H1 (cell line): Measurements from ENCODE around the gene SFMBT2. TPM values are rescaled to one million over a fixed set of nuclear protein-coding genes. Genes with fewer than 3 reads are reported as not detected.
A peak's percentile ranks its signal among the peaks of the same experiment; 100 is the strongest.

Experiments used
- CTCF ChIA-PET: fragments of 300-600 bp; sonication (Branson Sonifier 250); formaldehyde crosslinking; loops from one replicate; lab custom pipeline; 2021; ENCODE audit not compliant: partially characterized antibody; lab: Charles Lee
- POLR2A ChIA-PET: fragments of 300-600 bp; sonication (Branson Sonifier 250); formaldehyde crosslinking; loops from one replicate; lab custom pipeline; 2021; ENCODE audit warnings: inconsistent platforms; ENCODE audit not compliant: partially characterized antibody; lab: Charles Lee
- DNase-seq, 2 experiments: peaks; one replicate each; pipeline versions ENCODE4 v3.0.0 to v3.0.0-alpha.2; 2010 to 2022; ENCODE audit warnings: low spot score in 2 of 2, low read depth in 1 of 2, mixed read lengths in 1 of 2
- FAIRE-seq: peaks from 2 replicates; lab custom pipeline; 2011; peaks lifted over from hg19 to GRCh38; lab: Jason Lieb, UNC
- H2AFZ ChIP-seq: 2 replicates; pipeline ENCODE4 v1.8.1; 2012; ENCODE audit warnings: low read length, inconsistent platforms
- H2AK5ac ChIP-seq: 2 replicates; pipeline ENCODE4 v1.6.1; 2013; ENCODE audit warnings: low read depth, low read length
- H2BK120ac ChIP-seq: replicated peaks from 2 replicates; pipeline ENCODE3; 2013; ENCODE audit warnings: low read depth, low read length, inconsistent platforms
- H2BK12ac ChIP-seq: 2 replicates; pipeline ENCODE4 v1.6.1; 2013; ENCODE audit warnings: low read depth, low read length
- H2BK15ac ChIP-seq: 2 replicates; pipeline ENCODE4 v1.6.1; 2013; ENCODE audit warnings: low read length
- H2BK20ac ChIP-seq: 2 replicates; pipeline ENCODE4 v1.6.1; 2013; ENCODE audit warnings: low read length
- H2BK5ac ChIP-seq: 2 replicates; pipeline ENCODE4 v1.6.1; 2013; ENCODE audit warnings: low read depth, low read length
- H3K14ac ChIP-seq: 2 replicates; pipeline ENCODE4 v1.6.1; 2013; ENCODE audit warnings: inconsistent platforms; ENCODE audit not compliant: insufficient read length
- H3K18ac ChIP-seq: 2 replicates; pipeline ENCODE4 v1.6.1; 2013; ENCODE audit warnings: low read length; ENCODE audit errors: extremely low read depth
- H3K23ac ChIP-seq: 2 replicates; pipeline ENCODE4 v1.6.1; 2013; ENCODE audit warnings: inconsistent platforms; ENCODE audit not compliant: insufficient read length
- H3K23me2 ChIP-seq: 2 replicates; pipeline ENCODE4 v1.6.1; 2013; ENCODE audit warnings: low read depth, low read length
- H3K27ac ChIP-seq: 2 replicates; pipeline ENCODE4 v1.6.1; 2011; ENCODE audit warnings: low read depth, low read length, inconsistent platforms
- H3K27me3 ChIP-seq, 4 experiments: replicated peaks in 1 of 4; 1 replicate in 1 of 4; 2 replicates in 3 of 4; pipeline versions ENCODE4 v1.6.1 to v1.8.1; 2011 to 2013; ENCODE audit warnings: low read length in 3 of 4, mild to moderate bottlenecking in 3 of 4, inconsistent platforms in 2 of 4, mixed read lengths in 2 of 4, moderate library complexity in 1 of 4; ENCODE audit not compliant: control insufficient read depth in 3 of 4, insufficient read depth in 3 of 4; ENCODE audit errors: extremely low read depth in 1 of 4
- H3K36me3 ChIP-seq, 4 experiments: 2 replicates each; pipeline versions ENCODE4 v1.6.1 to v1.8.1; 2011 to 2013; ENCODE audit warnings: mild to moderate bottlenecking in 4 of 4, low read length in 3 of 4, moderate library complexity in 2 of 4, control low read depth in 1 of 4, inconsistent platforms in 1 of 4; ENCODE audit not compliant: insufficient read depth in 4 of 4, control insufficient read depth in 2 of 4
- H3K4ac ChIP-seq: replicated peaks from 2 replicates; pipeline ENCODE3; 2013; ENCODE audit warnings: low read length, low read depth, mixed read lengths, inconsistent platforms; ENCODE audit not compliant: insufficient read length
- H3K4me1 ChIP-seq, 4 experiments: replicated peaks in 1 of 4; 1 replicate in 1 of 4; 2 replicates in 3 of 4; pipeline versions ENCODE4 v1.6.1 to v1.8.1; 2011 to 2013; ENCODE audit warnings: low read length in 3 of 4, inconsistent platforms in 2 of 4, mixed read lengths in 1 of 4; ENCODE audit not compliant: insufficient read depth in 4 of 4, control insufficient read depth in 3 of 4
- H3K4me2 ChIP-seq, 2 experiments: 2 replicates each; pipeline versions ENCODE4 v1.6.1 to v1.8.1; 2011 to 2013; ENCODE audit warnings: low read depth in 2 of 2, low read length in 2 of 2, control low read depth in 1 of 2, inconsistent platforms in 1 of 2, mild to moderate bottlenecking in 1 of 2; ENCODE audit not compliant: insufficient read depth in 1 of 2
- H3K4me3 ChIP-seq, 4 experiments: fragments of 200-600, 300-600 bp in 1 of 4; sonication (generic), shearing (Covaris generic), sonication (Bioruptor Twin) in 1 of 4; 2 replicates each; pipeline versions ENCODE4 v1.5.1 to v1.8.1; 2011 to 2016; ENCODE audit warnings: low read length in 4 of 4, low read depth in 3 of 4, control low read depth in 2 of 4, inconsistent platforms in 2 of 4, mild to moderate bottlenecking in 2 of 4, mixed read lengths in 1 of 4, moderate library complexity in 1 of 4; ENCODE audit not compliant: insufficient read depth in 2 of 4; ENCODE audit errors: extremely low read depth in 1 of 4
- H3K56ac ChIP-seq: replicated peaks from 2 replicates; pipeline ENCODE3; 2013; ENCODE audit warnings: low read depth, mild to moderate bottlenecking, mixed read lengths, low read length, inconsistent platforms; ENCODE audit not compliant: insufficient read length
- H3K79me1 ChIP-seq: 2 replicates; pipeline ENCODE4 v1.6.1; 2013; ENCODE audit warnings: low read depth, low read length, control low read depth
- H3K79me2 ChIP-seq, 2 experiments: 2 replicates each; pipeline versions ENCODE4 v1.6.1 to v1.8.1; 2012 to 2013; ENCODE audit warnings: low read length in 2 of 2, mild to moderate bottlenecking in 2 of 2, inconsistent platforms in 1 of 2; ENCODE audit not compliant: insufficient read depth in 2 of 2, control insufficient read depth in 1 of 2
- H3K9ac ChIP-seq, 4 experiments: replicated peaks in 1 of 4; 1 replicate in 1 of 4; 2 replicates in 3 of 4; pipeline versions ENCODE4 v1.6.1 to v1.8.1; 2011 to 2013; ENCODE audit warnings: low read depth in 3 of 4, low read length in 3 of 4, control low read depth in 2 of 4, mild to moderate bottlenecking in 2 of 4, moderate library complexity in 2 of 4, inconsistent platforms in 1 of 4; ENCODE audit errors: extremely low read depth in 1 of 4
- H3K9me3 ChIP-seq, 2 experiments: 2 replicates each; pipeline versions ENCODE4 v1.6.1 to v1.8.1; 2012 to 2013; ENCODE audit warnings: mild to moderate bottlenecking in 2 of 2, moderate library complexity in 2 of 2, control low read depth in 1 of 2, inconsistent platforms in 1 of 2, low read depth in 1 of 2, low read length in 1 of 2, mixed read lengths in 1 of 2; ENCODE audit not compliant: insufficient read depth in 2 of 2
- H4K20me1 ChIP-seq, 2 experiments: replicated peaks in 1 of 2; 2 replicates each; pipeline versions ENCODE3 to v1.8.1; 2011 to 2013; ENCODE audit warnings: inconsistent platforms in 2 of 2, low read length in 2 of 2, mild to moderate bottlenecking in 1 of 2; ENCODE audit not compliant: insufficient read depth in 2 of 2, control insufficient read depth in 1 of 2
- H4K5ac ChIP-seq: 2 replicates; pipeline ENCODE4 v1.6.1; 2013; ENCODE audit warnings: low read length, low read depth, mixed read lengths, inconsistent platforms; ENCODE audit not compliant: insufficient read length
- H4K8ac ChIP-seq: 2 replicates; pipeline ENCODE4 v1.8.0; 2013; ENCODE audit warnings: mild to moderate bottlenecking, moderate library complexity, low read length, inconsistent platforms; ENCODE audit not compliant: insufficient read depth; ENCODE audit errors: extremely low read depth
- H4K91ac ChIP-seq: replicated peaks from 2 replicates; pipeline ENCODE3; 2013; ENCODE audit warnings: low read length, mixed read lengths, inconsistent platforms; ENCODE audit not compliant: insufficient read length
- CEBPB ChIP-seq: IDR thresholded peaks from 2 replicates; pipeline ENCODE4 v1.6.1; 2012; ENCODE audit warnings: low read depth, low read length
- EZH2 ChIP-seq: fragments of 200-600 bp; sonication (generic); IDR thresholded peaks from 2 replicates; pipeline ENCODE4 v1.7.1; 2012; ENCODE audit warnings: low read depth, mild to moderate bottlenecking, moderate library complexity, low read length, inconsistent platforms; ENCODE audit not compliant: severe bottlenecking
- JUND ChIP-seq: IDR thresholded peaks from 2 replicates; pipeline ENCODE4 v1.6.1; 2011; ENCODE audit warnings: mild to moderate bottlenecking, improper control_type of control experiment, low read length
- PHF8 ChIP-seq: fragments of 200-600 bp; sonication (generic); conservative IDR thresholded peaks from 2 replicates; pipeline ENCODE4 v1.7.1; 2012; ENCODE audit warnings: low read depth, mild to moderate bottlenecking, inconsistent platforms, low read length, moderate library complexity
- RAD21 ChIP-seq, 2 experiments: IDR thresholded peaks in 1 of 2; conservative IDR thresholded peaks in 1 of 2; 2 replicates each; pipeline ENCODE4 v1.6.1; 2011; ENCODE audit warnings: low read depth in 2 of 2, low read length in 2 of 2, improper control_type of control experiment in 1 of 2, inconsistent platforms in 1 of 2, mild to moderate bottlenecking in 1 of 2, moderate library complexity in 1 of 2
- TBP ChIP-seq: IDR thresholded peaks from 2 replicates; pipeline ENCODE4 v1.6.1; 2011; ENCODE audit warnings: low read depth, low read length, improper control_type of control experiment
- WGBS, 2 experiments: shearing (Covaris generic) in 1 of 2; methylation state at CpG; one replicate each; pipeline versions ENCODE4 v1.1.6 to v1.1.7; 2013 to 2015; ENCODE audit warnings: low lambda C conversion rate in 2 of 2, mixed read lengths in 2 of 2, inconsistent platforms in 1 of 2, low coverage in 1 of 2, missing lambda C conversion rate in 1 of 2; ENCODE audit not compliant: insufficient replicate concordance in 2 of 2, insufficient coverage in 1 of 2, insufficient read length in 1 of 2; ENCODE audit errors: extremely low coverage in 1 of 2, missing lambda C conversion rate in 1 of 2; 5-methylcytosine and 5-hydroxymethylcytosine counted together
- polyA plus RNA-seq, 7 experiments: library from polyadenylated mRNA; depleted of rRNA in 3 of 7; stranded (reverse) in 5 of 7; unstranded in 2 of 7; fragments of >200 nt in 5 of 7; fragments of 200-250 nt in 2 of 7; gene quantifications; 1 replicate in 5 of 7; 2 replicates in 1 of 7; 4 replicates in 1 of 7; pipeline versions ENCODE4 v1.2.1 to v1.2.3, GENCODE V29; 2011 to 2013; ENCODE audit warnings: missing spikeins in 2 of 7, mixed read lengths in 2 of 7
- total RNA-seq: library from RNA; stranded (reverse); fragmentation: NEBNext Ultra II Directional; extraction: Animal tissue kit (Norgen Biotek cat#: 25700); gene quantifications from 2 replicates; pipeline ENCODE4 v1.2.1, GENCODE V29; 2021
- TF ChIP-seq, protein P1 (sequence below): IDR thresholded peaks from 2 replicates; pipeline ENCODE4 v1.6.1; 2012; ENCODE audit warnings: low read length, inconsistent platforms

The SFMBT2 gene
- total and polyA plus RNA-seq, 2 of the 8 experiments (the other 6 are each of a cell fraction or from before 2014, with no cell fraction given), result 2.9 to 11.0 TPM

DNA sequence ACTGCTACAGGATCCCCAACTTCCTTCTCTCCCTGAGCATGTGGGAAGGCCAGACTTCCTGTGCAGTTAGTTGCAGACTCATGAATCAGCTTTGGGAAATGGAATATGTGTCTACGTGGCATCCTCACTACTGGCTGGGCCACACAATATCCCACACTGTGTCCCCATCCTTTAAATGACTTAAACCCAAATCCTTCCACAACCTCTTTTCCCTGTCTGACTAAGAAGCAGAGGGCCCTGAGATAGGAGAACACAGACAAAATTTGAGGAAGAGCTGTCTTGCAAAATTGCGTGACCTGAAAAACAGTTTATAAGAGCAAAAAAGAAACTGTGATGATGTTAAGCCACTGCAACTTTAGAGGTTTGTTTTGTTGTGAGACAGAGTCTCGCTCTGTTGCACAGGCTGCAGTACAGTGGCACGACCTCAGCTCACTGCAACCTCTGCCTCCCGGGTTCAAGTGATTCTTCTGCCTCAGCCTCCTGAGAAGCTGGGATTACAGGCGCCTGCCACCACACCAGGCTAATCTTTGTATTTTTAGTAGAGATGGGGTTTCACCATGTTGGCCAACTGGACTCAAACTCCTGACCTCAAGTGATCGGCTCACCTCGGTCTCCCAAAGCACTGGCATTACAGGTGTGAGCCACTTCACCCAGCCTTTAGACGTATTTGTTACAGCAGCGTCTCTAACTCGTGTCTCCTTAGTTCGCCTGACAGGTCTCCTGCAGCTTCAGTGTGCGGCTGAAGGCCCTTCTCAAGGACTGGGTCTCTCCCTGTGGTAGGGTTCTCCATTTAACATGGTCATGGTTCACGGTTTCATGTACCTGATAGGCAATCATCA is 46.9 kb upstream of the SFMBT2 start:
- Histone ChIP-seq H2BK20ac (no peak overlapping the region; the same call in 1 of the 2 replicates), H3K9me3 (0 out of 4 replicates have a peak, but pooled peaks cover 0 to 2% of the 10 kb centered on the region in 2 experiments), H2AK5ac (no peak overlapping the region), H3K14ac (no peak overlapping the region), H2BK120ac (no peak overlapping the region), H2BK5ac (no peak overlapping the region), H3K27me3 (no peaks in the 10 kb centered on the region), H3K79me1 (no peaks in the 10 kb centered on the region), H2AFZ (no peak overlapping the region), H3K18ac (no peak overlapping the region; the same call in 1 of the 2 replicates), H3K36me3 (no peaks in the 10 kb centered on the region), H3K56ac (no peak overlapping the region), H3K23ac (no peak overlapping the region), H3K23me2 (no peaks in the 10 kb centered on the region), H2BK12ac (no peak overlapping the region), H3K4ac (no peak overlapping the region), H2BK15ac (no peak overlapping the region), H4K8ac (no peak overlapping the region), H3K79me2 (no peaks in the 10 kb centered on the region), H3K4me1 (peaks cover 0 to 4% (median 3%) of the 10 kb centered on the region in 4 experiments; a peak in 4 of 7 replicates), H4K20me1 (no peaks in the 10 kb centered on the region), H3K9ac (no peak overlapping the region), H4K91ac (peak overlapping the region; percentile 66), H3K4me2 (no peak overlapping the region), H3K27ac (no peak overlapping the region), H4K5ac (no peak overlapping the region), H3K4me3 (no peak overlapping the region)
- POLR2A ChIA-PET, result no interaction called here
- WGBS, 2 experiments, result 84% methylated on average over 14 of the region's 14 CpGs; no CpG with 5 or more reads in 1 of the 2 experiments
- CTCF ChIA-PET, result no interaction called here
- FAIRE-seq, result no peak
- TF ChIP-seq, protein P1, sequence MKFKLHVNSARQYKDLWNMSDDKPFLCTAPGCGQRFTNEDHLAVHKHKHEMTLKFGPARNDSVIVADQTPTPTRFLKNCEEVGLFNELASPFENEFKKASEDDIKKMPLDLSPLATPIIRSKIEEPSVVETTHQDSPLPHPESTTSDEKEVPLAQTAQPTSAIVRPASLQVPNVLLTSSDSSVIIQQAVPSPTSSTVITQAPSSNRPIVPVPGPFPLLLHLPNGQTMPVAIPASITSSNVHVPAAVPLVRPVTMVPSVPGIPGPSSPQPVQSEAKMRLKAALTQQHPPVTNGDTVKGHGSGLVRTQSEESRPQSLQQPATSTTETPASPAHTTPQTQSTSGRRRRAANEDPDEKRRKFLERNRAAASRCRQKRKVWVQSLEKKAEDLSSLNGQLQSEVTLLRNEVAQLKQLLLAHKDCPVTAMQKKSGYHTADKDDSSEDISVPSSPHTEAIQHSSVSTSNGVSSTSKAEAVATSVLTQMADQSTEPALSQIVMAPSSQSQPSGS, result no peak
- TF ChIP-seq TBP (no peak), PHF8 (no peak), RAD21 (IDR thresholded peaks at IDR 0.05 in 1 of 2, conservative IDR thresholded peaks at IDR 0.05 in 1 of 2; ENCODE audit: low read depth in 2 of 2, low read length in 2 of 2) (no peak), CEBPB (no peak), EZH2 (no peak), JUND (no peak)
- DNase-seq, result no peak
